NCI-H510A treated with DMSO at 0.1 percent for 48 hours (cell line): ENCODE measurements around the gene CAST.

Experiments
- DNase-seq: peaks from one replicate; lab custom pipeline; 2025; lab: John Stamatoyannopoulos, UW

CAST gene

GRCh38 chr5:96747720-96748119, 85.5 kb downstream of the CAST start:
- no peak for DNase-seq

- DNase-seq = no peak
Measured at GRCh38 chr5:96750110-96750822, 88.1 kb downstream of the CAST start.

- DNase-seq = no peak
Measured at GRCh38 chr5:96751203-96752169, 89.3 kb downstream of the CAST start.

- DNase-seq = peak; percentile 26
Measured at GRCh38 chr5:96752341-96753016, 90.3 kb downstream of the CAST start.

GRCh38 chr5:96753017-96753397, 90.8 kb downstream of the CAST start:
- DNase-seq = no peak

GRCh38 chr5:96753848-96754247, 91.7 kb downstream of the CAST start:
- DNase-seq = no peak

GRCh38 chr5:96755851-96756250, 93.7 kb downstream of the CAST start:
- DNase-seq = no peak

GRCh38 chr5:96756985-96757384, 94.8 kb downstream of the CAST start:
- DNase-seq = no peak

GRCh38 chr5:96758621-96759020, 96.4 kb downstream of the CAST start:
- no peak for DNase-seq

GRCh38 chr5:96761618-96762017, 99.4 kb downstream of the CAST start:
- DNase-seq = no peak

GRCh38 chr5:96763026-96763425, 100.8 kb downstream of the CAST start:
- DNase-seq = no peak

- DNase-seq = no peak
Measured at GRCh38 chr5:96765043-96765442, 102.9 kb downstream of the CAST start.

GRCh38 chr5:96768708-96769251, 106.6 kb downstream of the CAST start:
- no peak for DNase-seq

GRCh38 chr5:96771395-96771794, 109.2 kb downstream of the CAST start:
- no peak for DNase-seq

GRCh38 chr5:96772111-96772510, 109.9 kb downstream of the CAST start:
- no peak for DNase-seq

GRCh38 chr5:96772542-96772941, 110.4 kb downstream of the CAST start:
- DNase-seq = no peak

GRCh38 chr5:96775050-96775449, 112.9 kb downstream of the CAST start:
- DNase-seq = no peak

- DNase-seq = no peak
Measured at GRCh38 chr5:96775689-96776088, 113.5 kb downstream of the CAST start.

- DNase-seq = no peak
Measured at GRCh38 chr5:96776621-96777020, 114.4 kb downstream of the CAST start.

- no peak for DNase-seq
Measured at GRCh38 chr5:96778409-96778808, 116.2 kb downstream of the CAST start.

- no peak for DNase-seq
Measured at GRCh38 chr5:96780626-96781025, 118.5 kb downstream of the CAST start.
